HepG2 (cell line): ENCODE results near the gene SIK2. TPM values are rescaled to one million over a fixed set of nuclear protein-coding genes. Genes with fewer than 3 reads are reported as not detected.

ENCODE experiments used
- HHEX ChIP-seq: IDR thresholded peaks from 2 replicates; pipeline ENCODE4 v1.6.1; 2016; ENCODE audit warnings: control low read depth
- HNRNPK ChIP-seq: fragments of 200-400 bp; formaldehyde crosslinking; IDR thresholded peaks from 2 replicates; pipeline ENCODE4 v1.6.1; 2018; ENCODE audit warnings: low read length, low read depth, moderate library complexity, mild to moderate bottlenecking; ENCODE audit not compliant: poor library complexity, severe bottlenecking
- THAP7 ChIP-seq: sonication (generic); formaldehyde crosslinking; IDR thresholded peaks from 2 replicates; pipeline ENCODE4 v1.8.1; 2023; ENCODE audit warnings: mild to moderate bottlenecking, missing genetic modification reagents
- XRCC5 ChIP-seq: fragments of 200-400 bp; formaldehyde crosslinking; optimal IDR thresholded peaks from 2 replicates; pipeline ENCODE3; 2017; ENCODE audit warnings: mild to moderate bottlenecking, low read length
- ZBTB40 ChIP-seq, 2 experiments: fragments of 450-650 bp in 1 of 2; sonication (generic) in 1 of 2; formaldehyde crosslinking in 1 of 2; IDR thresholded peaks; 2 replicates each; pipeline versions ENCODE4 v1.6.1 to v1.8.0; 2016 to 2022; ENCODE audit warnings: antibody characterized with exemption in 1 of 2, mild to moderate bottlenecking in 1 of 2, missing genetic modification reagents in 1 of 2
- ZBTB7A ChIP-seq: sonication (generic); formaldehyde crosslinking; IDR thresholded peaks from 2 replicates; pipeline ENCODE4 v1.8.0; 2022; ENCODE audit warnings: mild to moderate bottlenecking, missing genetic modification reagents
- ZMYM3 ChIP-seq: sonication (generic); formaldehyde crosslinking; IDR thresholded peaks from 2 replicates; pipeline ENCODE4 v1.5.1; 2020; ENCODE audit warnings: mild to moderate bottlenecking, missing genetic modification reagents
- ZNF18 ChIP-seq: sonication (generic); formaldehyde crosslinking; IDR thresholded peaks from 2 replicates; pipeline ENCODE4 v1.8.0; 2022; ENCODE audit warnings: mild to moderate bottlenecking, missing genetic modification reagents; ENCODE audit not compliant: insufficient replicate concordance
- ZNF232 ChIP-seq: sonication (generic); formaldehyde crosslinking; IDR thresholded peaks from 2 replicates; pipeline ENCODE4 v1.4.0; 2020; ENCODE audit warnings: missing genetic modification reagents, borderline replicate concordance
- ZNF468 ChIP-seq: sonication (generic); formaldehyde crosslinking; IDR thresholded peaks from 2 replicates; pipeline ENCODE4 v1.8.0; 2022; ENCODE audit warnings: mild to moderate bottlenecking, moderate library complexity, missing genetic modification reagents
- ZNF572 ChIP-seq: sonication (generic); formaldehyde crosslinking; IDR thresholded peaks from 2 replicates; pipeline ENCODE4 v1.5.1; 2020; ENCODE audit warnings: mild to moderate bottlenecking, missing genetic modification reagents
- ZNF704 ChIP-seq: sonication (generic); formaldehyde crosslinking; IDR thresholded peaks from 2 replicates; pipeline ENCODE4 v1.8.1; 2023; ENCODE audit warnings: mild to moderate bottlenecking, inconsistent platforms, moderate library complexity, missing genetic modification reagents, borderline replicate concordance
- ZSCAN31 ChIP-seq: sonication (generic); formaldehyde crosslinking; IDR thresholded peaks from 2 replicates; pipeline ENCODE4 v1.5.0; 2020; ENCODE audit warnings: low read depth, mild to moderate bottlenecking, missing genetic modification reagents
- polyA plus RNA-seq, 8 experiments: library from polyadenylated mRNA; depleted of rRNA in 3 of 8; stranded (reverse) in 7 of 8; unstranded in 1 of 8; fragments of >200 nt; fragmentation: Illumina TruSeq in 4 of 8; extraction: Trizol in 4 of 8; gene quantifications; 2 replicates each; pipeline versions ENCODE4 v1.2.1 to v1.2.3, GENCODE V29; 2011 to 2016; ENCODE audit warnings: low read depth in 4 of 8, missing spikeins in 1 of 8, mixed read lengths in 1 of 8; ENCODE audit not compliant: insufficient read depth in 1 of 8
- total RNA-seq, 5 experiments: library from RNA; depleted of rRNA; stranded (reverse); fragments of >200 nt; fragmentation: Illumina TruSeq; extraction: Trizol; gene quantifications; 2 replicates each; pipeline ENCODE4 v1.2.3, GENCODE V29; 2016; ENCODE audit warnings: low read depth in 1 of 5

Gene SIK2
- total and polyA plus RNA-seq, 2 of the 13 experiments (the other 11 are each of a cell fraction or from before 2014, with no cell fraction given): 8.1 to 15.4 TPM

GRCh38 chr11:111765984-111766833 is 164.0 kb downstream of the SIK2 start, which contains the start of gene PPP2R1B (continued):
- peak; percentile 65; the same call in 1 of the 2 replicates for TF ChIP-seq ZNF704
- TF ChIP-seq XRCC5: no peak
- 0 out of 2 replicates have a peak, but pooled peaks have one; percentile 25 for TF ChIP-seq ZBTB7A (CRISPR knock-in tag)
- TF ChIP-seq THAP7 (CRISPR knock-in tag): 0 out of 2 replicates have a peak, but pooled peaks have one; percentile 58
- no peak for TF ChIP-seq ZNF572 (CRISPR knock-in tag)
- peak; percentile 57; the same call in 1 of the 2 replicates for TF ChIP-seq ZNF232 (CRISPR knock-in tag)
- TF ChIP-seq ZBTB40 (IDR thresholded peaks at IDR 0.05): no peak
- TF ChIP-seq ZBTB40 (CRISPR knock-in tag; IDR thresholded peaks at IDR 0.05): peak; percentile 13; the same call in 1 of the 2 replicates
- TF ChIP-seq HNRNPK: no peak
- TF ChIP-seq HHEX: no peak
- TF ChIP-seq ZSCAN31 (CRISPR knock-in tag): peak; percentile 25; the same call in 1 of the 2 replicates
- no peak for TF ChIP-seq ZNF18 (CRISPR knock-in tag)
- peak; percentile 38; the same call in 1 of the 2 replicates for TF ChIP-seq ZMYM3
- TF ChIP-seq ZNF468 (CRISPR knock-in tag): no peak
